MM.1S (cell line): ENCODE data around the gene SNX5.

ENCODE experiments used
- CTCF ChIP-seq: fragments of 300-600 bp; sonication (generic); IDR thresholded peaks from 2 replicates; pipeline ENCODE4 v1.5.1; 2016; ENCODE audit warnings: antibody characterized with exemption, low read length, mixed read lengths
- EZH2 ChIP-seq: fragments of 300-600 bp; sonication (generic); optimal IDR thresholded peaks from 2 replicates; pipeline ENCODE3; 2017; ENCODE audit warnings: low read depth, mild to moderate bottlenecking, antibody characterized with exemption, low read length, mixed read lengths
- EZH2phosphoT487 ChIP-seq: fragments of 300-600 bp; sonication (generic); IDR thresholded peaks from 2 replicates; pipeline ENCODE4 v1.6.1; 2018; ENCODE audit warnings: antibody characterized with exemption, low read length

DNA sequence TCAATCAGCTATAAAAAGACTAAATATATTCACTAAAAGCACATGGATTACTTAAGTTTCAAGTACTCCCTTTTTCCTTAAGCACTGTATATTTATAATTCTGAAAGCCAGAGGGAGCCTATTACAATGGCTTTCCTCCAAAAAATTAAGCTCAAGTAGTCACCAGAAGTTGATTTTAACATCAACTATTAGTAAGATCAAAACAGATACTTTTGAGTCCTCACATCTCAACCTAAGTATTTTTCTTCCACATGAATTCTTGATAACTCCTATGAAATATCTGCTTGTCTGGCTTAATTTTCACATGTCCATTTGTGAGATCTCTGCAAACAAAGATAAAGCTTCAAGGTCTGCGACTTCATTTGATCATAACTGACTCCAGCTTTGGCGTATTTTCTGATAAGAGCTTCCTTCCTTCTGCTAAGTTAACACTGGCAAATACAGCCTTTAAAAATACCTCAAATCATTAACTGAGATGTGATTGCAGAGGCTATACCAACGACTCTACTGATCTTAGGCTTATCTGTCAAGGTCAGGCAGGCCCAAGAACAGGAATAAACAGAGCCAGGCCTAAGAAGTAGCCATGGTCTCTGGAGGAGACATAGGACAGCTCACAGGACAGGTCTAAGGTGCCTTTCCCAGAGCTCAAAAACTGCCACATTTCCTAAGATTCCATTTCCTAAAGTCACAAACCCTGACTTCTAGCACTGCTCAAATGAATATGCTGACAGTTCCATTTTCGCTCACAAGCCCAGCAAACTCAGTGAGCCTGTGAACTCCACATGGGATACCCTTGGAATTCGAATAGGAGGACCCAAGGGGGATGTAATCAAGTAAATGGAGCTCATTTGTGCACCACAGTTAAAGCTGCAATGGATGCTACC lies 10.0 kb downstream of the SNX5 start:
- no peak for TF ChIP-seq CTCF
- TF ChIP-seq EZH2, result no peak
- no peak for TF ChIP-seq EZH2phosphoT487
